GM18505 (cell line): ENCODE results near the gene CA4.
"Not testable (repeated sequence)": the region's sequence is repeated elsewhere in the genome, so short reads cannot be mapped to it uniquely, and the experiment has no call there.

Source experiments
- ATAC-seq: cut with Tn5 transposase; IDR thresholded peaks from one replicate; pipeline ENCODE4 v1.9.1; 2021; ENCODE audit not compliant: unreplicated experiment
- POLR2A ChIP-seq: IDR thresholded peaks from 4 replicates; pipeline ENCODE4 v1.6.1; 2011; ENCODE audit warnings: borderline replicate concordance; ENCODE audit not compliant: insufficient read depth, insufficient read length; ENCODE audit errors: extremely low read depth

Gene CA4

DNA sequence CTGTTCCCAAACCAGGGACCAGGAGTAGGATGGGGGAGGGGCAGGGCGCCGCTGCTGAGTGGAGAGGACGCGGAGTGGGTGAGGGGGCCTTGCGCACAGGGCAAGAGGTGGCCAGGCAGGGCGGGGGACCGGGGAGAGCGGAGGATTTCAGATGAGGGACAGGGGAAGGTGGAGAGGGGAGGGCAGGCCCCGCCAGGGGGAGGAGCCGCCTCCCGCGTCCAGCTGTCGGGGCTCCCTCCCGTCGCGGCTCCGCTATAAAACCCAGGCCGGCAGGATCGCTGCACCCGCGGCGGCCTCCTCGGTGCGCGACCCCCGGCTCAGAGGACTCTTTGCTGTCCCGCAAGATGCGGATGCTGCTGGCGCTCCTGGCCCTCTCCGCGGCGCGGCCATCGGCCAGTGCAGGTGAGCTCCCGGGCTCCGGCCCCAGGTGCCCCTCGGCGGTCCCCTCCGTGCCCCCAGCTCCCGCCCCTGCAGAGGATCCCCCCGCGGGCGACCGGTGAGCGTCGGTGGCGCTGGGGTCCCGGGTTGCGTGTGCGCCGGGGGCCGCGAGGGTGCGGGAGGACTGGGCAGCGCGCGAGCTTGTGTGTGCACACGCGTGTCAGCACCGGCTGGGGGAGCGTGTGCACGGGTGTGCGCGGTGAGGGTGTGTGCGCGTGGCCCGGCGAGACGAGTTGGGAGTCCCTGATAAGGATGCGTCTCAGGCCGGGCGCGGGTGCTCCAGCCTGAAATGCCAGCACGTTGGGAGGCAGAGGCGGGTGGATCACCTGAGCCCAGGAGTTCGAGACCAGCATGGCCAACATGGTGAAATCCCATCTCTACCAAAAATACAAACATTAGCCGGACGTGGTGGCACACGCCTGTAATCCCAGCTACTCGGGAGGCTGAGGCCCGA lies at the start of gene CA4:
TSS of gene CA4 (plus strand) at position 283 of the 892 bp plus-strand sequence. CDS start at position 345, 62 bp downstream.
- no peak for TF ChIP-seq POLR2A
- no peak for ATAC-seq

DNA sequence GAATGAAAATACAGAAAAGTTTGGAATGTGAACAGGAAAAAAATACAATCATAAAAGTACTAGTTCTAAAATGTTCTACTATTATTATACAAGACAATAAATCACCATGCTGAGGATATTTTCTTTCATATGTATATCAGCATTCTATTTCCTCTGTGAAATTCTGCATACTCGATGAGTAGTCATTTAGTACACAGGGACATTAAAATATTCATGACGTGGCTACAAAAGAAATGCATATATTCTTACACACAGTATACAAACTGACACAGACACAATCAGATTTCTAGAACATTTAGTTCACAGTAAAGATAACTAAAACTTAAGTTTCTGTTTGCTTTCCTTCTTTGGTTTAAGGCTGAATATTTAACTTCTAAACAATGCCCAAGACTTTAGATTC lies 49.2 kb upstream of the CA4 start:
- ATAC-seq: not testable (repeated sequence)

DNA sequence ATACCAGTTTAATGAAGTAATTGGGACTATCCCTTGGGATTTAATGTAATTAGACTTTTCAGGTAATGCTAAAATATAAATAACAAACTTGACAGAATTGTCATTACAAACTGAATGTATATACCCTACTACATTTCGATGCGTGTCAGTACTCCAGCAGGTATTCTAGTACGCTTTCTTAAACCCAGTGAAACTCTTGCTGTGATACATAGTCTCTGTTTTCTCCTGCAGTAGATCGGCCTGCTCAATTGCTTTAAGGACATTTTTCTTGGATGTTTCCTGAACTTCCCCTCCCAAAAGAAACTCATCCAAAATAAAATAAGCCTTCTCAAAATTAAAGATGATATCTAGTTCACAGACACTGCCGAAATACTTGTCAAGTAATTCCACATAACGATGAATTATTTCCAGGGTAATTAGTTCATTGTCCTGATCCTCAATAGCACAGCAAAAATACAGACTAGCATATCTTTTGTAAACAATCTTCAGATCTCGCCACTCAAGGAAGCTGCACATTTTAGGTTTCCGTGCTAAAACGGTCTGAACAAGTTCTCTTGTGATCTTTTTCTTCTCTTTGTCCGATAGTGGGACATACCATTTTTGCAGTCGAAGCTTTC lies 47.6 kb upstream of the CA4 start:
- ATAC-seq: peak; percentile 11

DNA sequence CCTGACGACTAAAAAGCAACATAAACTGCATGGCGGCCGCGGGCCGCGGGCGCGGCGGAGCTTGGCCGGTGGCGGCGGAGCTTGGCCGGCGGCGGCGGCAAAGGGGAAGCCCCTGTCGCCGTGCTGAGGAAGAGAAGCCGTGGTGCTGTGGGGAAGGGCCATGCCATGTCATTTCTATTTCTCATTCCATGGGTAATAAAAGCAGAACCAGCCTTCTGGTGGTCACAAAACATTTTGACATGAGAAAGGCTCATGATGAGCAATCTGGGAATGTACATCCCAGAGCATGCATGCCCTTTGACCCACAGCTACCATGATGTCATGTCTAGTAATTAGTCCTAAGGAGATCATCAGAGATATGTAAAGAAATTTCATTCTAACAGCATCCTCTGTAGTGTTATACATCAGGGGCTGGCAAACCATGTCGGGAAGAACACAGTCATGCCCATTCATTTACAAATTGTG lies 47.1 kb upstream of the CA4 start:
- no peak for TF ChIP-seq POLR2A
- peak; percentile 77 for ATAC-seq

DNA sequence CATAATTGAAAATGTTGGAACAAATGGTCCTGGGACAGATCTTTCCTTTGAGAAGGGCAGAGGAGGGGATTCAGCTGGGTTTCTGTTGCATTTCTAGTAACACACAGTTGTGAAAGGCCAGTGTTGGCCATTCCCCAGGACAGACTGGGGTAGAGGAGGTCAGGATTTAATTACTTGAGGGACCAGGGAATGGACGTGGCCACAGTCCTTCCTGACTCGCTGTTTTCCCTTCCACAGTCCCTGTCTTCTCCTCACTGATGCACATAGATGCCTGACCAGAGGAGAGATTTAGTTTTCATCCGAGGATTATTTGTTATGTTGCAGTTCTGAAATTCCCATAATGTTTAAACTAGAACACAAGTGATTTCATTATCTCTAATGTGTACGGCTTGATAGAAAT lies 45.8 kb upstream of the CA4 start:
- no peak for ATAC-seq
- TF ChIP-seq POLR2A: no peak

DNA sequence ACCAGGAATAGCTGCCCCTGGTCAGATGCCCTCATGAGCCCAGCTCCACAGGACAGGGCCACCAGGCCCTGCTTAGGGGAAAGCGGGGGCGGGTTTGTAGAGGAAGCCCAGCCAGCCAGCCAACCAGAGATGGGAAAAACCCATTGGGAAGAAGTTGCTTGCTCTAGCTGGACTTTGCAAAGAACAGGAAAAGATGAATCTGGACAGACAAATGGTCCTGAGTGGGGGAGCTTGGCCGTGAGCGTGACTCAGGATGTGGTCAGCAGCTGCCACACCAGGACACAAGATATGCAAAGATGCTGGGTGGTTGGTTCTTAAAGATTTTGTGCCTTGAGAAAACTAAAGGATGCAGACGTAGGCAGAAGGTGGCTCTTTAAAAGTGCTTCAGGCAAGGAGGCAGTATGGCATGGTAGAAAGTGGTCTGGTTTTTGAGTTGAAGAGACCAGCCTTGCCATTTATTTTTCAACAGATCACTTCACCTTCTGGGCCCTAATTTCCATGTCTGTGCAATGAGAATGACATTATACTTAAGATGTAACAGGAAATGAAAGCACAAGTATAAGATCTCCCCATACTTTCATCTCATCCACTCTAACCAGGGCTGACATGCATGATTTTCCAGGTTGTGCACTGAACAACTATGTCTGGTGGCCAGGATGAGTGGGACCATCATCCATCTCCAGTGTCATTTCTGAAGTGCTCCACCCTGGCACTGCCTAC lies 43.3 kb upstream of the CA4 start:
- no peak for ATAC-seq
- no peak for TF ChIP-seq POLR2A

DNA sequence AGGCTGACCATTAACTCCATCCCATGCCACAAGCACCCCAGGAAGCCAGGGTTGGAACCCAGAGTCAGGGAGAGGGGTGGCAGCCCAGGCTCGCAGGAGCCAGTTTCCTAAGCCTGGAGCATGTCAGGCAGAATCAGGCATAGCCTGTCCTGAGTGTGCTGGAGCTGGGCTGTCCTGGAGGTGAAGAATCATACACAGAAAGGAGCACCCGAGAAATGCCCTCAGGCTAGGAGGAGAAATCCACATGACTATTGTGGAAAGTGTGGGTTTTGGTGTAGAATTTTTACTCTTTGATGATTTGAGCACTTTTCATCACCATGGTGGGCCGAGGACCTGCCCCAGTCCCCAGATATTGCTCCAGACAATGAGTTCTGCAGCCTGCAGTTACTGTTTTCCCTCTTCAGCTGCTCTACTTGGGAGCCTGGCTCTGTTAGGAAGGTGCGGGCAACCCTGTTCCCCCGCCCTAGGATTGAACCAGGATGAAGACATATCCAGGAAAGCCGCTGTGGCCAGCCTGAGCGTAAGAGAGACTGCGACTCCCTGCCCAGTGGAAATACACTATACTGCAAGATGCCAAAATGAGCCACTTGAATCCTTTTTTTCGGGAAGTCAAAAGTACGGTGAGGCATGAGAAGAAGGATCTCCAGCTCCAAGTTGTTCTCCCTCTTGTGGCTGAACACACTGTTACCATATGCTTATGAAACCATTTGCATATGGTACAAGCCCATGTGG lies 42.1 kb upstream of the CA4 start:
- no peak for TF ChIP-seq POLR2A

DNA sequence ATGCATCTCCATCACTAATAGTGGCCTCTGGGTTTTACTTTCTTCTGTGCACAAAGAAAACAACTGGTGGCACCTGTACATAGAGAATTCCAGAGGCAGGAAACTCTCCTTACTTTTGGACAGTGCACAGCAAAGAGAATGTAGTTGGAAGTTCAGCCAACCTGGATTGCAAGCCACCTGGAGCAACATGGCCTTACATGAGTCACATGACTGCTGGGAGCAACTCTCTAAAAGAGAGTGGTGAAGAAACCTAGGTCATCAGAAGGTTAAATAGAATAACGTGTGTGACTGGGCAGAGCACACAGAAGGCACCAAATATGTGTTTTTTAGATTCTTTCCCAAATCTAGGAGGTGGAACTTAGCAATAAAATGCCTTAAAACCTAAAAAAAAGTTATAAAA lies 41.5 kb upstream of the CA4 start:
- ATAC-seq: not testable (repeated sequence)

More for the DNA sequence above, 42.1 kb upstream of the CA4 start:
- ATAC-seq: no peak

DNA sequence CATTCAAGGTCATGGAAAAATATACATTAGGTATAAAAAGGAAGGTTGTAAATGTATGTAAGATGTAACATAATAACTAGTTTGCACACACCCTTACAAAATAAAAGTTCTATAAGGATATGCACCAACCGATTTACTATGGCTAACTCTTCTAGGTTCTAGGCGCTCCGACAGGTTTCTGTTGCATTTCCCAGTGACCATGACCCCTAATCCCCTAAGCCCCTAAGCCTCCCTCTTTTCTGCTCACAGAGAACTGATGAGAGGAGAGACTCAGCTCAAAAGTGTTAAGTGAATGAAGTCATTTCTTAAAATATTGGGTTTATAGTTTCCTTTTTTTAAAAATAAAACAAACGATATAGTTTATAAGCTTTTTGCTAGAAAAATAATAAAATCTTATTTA lies 41.1 kb upstream of the CA4 start:
- ATAC-seq: no peak
- TF ChIP-seq POLR2A: no peak

DNA sequence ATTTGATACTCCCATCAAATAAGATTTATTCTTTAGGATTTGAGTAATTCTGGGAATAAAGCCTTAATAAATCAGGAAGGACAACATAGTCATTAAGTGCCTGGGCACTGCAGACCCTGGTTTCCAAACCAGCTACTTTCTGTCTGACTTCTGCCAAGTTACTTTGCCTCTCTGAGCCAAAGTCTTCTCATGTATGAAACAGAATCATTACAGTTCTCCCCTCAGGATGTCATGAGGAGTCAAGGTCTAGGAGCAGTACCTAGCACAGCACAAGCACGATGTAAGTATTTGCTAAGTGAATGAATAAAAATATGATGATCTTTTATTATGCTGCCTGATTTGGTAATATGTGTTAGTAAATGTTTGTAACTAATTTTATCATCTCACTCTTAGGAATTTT lies 40.6 kb upstream of the CA4 start:
- no peak for ATAC-seq
- no peak for TF ChIP-seq POLR2A

DNA sequence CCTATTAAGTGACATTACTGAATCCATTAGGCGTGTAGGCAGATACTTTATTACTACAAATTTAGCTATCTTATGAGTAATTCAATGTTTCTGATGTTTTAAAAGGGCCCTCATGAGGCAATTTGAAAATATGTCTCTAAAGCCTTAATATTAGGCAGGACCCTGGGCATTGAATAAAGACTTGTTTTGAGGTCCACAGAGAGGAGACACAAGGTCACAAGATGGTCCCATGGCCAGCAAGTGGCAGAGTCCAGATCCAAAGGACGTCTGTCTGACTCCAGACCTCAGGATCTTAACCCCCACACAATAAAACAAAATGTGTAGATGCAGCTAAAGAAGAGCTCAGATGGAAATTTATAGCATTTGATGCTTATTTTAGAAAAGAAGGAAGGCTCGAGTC lies 39.2 kb upstream of the CA4 start:
- no peak for TF ChIP-seq POLR2A
- ATAC-seq: no peak

DNA sequence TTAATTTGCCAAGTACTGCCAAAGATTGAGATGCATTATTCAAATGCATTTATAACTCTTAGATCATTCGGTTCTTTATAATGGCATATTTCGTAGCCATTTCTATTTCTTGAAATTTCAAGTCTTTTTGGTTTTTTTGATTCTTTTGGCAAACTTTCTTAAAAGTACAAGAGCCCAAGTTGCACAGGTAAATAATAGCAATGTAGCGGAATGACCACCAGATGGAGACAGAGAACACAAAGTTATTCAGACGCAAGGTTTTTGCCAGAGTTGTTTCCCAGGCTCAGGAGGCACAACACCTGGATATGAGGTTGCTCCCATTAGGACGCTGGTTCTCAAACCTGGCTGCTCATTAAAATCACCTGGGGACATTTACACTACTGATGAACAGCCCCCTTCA lies 38.1 kb upstream of the CA4 start:
- ATAC-seq: not testable (repeated sequence)

DNA sequence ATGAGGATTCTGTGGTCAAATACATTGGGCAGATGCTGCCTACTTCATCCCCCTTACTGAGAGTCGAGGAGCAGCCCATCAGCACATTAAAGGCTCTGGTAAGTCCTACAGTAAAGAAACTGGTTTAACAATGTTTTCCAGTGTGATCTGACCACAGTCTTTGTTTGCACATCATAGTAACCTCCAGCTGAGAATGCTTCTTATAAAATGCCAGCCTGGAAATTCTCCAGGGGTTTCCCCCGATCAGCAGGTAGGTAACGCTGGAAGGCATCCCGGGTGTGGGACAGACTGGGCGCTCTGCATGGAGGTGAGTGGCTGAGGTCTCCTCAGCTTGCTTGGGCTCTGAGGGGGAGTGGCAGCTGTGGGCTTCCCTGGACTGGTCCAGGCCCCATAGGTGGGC lies 34.4 kb upstream of the CA4 start:
- ATAC-seq: not testable (repeated sequence)

DNA sequence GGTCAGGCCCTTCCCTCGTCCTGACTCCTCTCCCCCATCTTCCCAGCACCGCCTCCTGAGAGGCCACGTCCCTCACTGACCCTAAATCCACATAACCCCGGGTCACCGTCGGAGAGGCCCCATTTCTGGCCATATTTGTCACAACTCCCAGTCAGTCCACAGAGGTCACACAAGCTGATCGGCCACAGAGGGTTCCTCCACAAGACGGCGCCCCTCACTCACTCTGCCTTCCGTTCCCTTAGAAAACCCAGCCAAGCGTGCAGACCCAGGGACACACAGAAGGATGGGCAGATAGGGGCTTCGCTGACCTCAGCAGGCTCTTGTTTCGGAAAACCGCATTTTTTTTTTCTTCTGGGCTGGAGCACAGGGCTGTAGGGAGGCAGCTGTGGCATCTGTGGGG lies 33.6 kb upstream of the CA4 start:
- not testable (repeated sequence) for ATAC-seq

DNA sequence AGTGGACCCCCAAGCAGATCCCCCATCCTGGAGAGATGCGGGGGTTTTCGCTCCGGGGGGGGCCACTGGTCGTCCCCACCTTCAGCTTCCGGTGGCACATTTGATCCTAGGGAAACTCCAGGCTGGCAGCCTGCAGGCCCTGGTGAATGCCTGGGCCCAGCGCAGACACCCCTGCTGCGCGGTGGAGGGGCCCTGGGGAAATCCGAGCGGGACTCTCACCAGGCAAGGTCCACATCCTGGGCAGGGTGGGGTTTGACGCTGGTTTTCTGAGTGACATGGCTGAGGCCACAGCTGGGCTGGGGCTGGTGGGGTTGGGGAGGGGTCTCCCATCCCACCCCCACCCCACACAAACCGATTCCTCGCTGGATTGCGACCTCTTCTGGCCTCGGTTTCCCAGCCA lies 30.6 kb upstream of the CA4 start:
- not testable (repeated sequence) for ATAC-seq

DNA sequence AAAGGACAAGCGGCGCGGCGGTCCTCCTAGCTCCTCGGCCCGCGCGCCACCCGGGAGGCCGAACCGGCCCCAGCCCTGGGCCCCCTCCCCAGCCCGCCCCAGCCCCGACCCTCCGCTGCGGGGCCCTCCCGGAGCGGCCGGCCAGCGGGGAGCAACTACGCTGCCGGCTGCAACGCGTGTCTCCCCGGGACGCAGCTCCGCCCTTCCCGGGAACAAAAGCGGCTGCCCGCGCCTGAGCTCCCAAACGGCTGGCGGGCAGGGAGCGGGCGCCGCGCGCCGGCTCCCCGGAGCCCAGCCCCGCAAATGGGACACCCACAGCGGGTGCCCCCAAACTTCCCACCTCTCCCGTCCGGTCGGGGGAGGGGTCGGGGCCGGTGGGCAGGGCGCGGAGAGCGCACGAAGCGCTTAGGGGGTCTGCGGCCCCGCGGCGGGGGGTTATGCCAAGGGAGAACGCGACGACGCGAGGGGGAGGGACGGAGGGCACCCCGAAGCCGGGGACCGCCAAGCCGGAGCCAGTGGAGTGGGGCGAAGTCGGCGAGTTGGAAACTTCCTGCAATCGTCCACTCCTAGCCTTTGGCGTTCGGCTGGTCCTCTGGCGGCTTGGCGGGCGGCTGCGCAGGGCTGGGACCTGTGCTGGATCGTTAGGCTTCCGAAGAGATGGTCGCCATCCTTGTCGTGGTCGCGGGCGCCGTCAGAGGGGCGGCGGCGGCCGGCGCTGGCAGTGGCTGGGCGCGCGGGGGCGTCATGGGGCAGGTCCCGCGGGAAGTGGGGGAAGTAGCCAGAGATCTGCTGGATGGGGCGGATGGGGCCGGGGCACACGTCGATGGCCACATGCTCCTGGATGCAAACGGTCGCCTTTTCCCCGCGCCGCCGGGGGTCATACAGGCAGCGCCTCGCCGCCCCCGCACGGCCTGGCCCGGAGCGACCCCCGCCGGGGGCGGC lies 29.7 kb upstream of the CA4 start:
- ATAC-seq: not testable (repeated sequence)
